ENCODE data around the gene LDAF1. TPM values are rescaled to one million over a fixed set of nuclear protein-coding genes. Genes with fewer than 3 reads are reported as not detected.
"Not testable (repeated sequence)": the region's sequence is repeated elsewhere in the genome, so short reads cannot be mapped to it uniquely, and the experiment has no call there.

The LDAF1 gene
- total RNA-seq, 1 donor: 15.7 TPM

- Histone ChIP-seq H3K9me3 (ENCODE audit: low read depth, low read length) (no peaks in the 10 kb centered on the region), H3K4me3 (ENCODE audit: low read length) (no peak overlapping the region), H3K4me1 (ENCODE audit: insufficient read depth, low read length) (no peaks in the 10 kb centered on the region), H3K27me3 (ENCODE audit: insufficient read depth, low read length) (no peaks in the 10 kb centered on the region)
Observed at GRCh38 chr16:21172650-21173049, 14.2 kb downstream of the LDAF1 start.

DNA sequence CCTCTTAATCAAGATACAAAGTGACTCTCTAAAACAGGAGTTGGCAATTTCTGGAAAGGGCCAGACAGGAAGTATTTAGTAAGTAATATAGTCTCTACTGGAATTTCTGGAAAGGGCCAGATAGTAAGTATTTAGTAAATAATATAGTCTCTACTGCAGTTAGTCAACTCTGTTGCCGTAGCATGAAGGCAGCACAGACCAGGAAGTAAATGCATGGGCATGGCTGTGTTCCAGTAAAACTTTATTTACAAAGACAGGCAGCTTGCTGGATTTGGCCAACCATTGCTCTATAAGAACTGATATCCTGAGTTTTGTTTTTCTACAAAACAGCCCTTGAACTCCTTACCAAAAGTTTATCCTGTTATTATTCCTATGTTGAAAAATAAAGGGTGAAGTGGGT is 16.9 kb downstream of the LDAF1 start:
- no peaks in the 10 kb centered on the region for H3K27me3 ChIP-seq (ENCODE audit: insufficient read depth, low read length)
- H3K4me1 ChIP-seq (ENCODE audit: insufficient read depth, low read length): no peaks in the 10 kb centered on the region

GRCh38 chr16:21179126-21179982 is 20.9 kb downstream of the LDAF1 start:
- Histone ChIP-seq H3K4me1 (ENCODE audit: insufficient read depth, low read length) (no peaks in the 10 kb centered on the region), H3K9me3 (ENCODE audit: low read depth, low read length) (no peaks in the 10 kb centered on the region), H3K27me3 (ENCODE audit: insufficient read depth, low read length) (no peaks in the 10 kb centered on the region)

More for the DNA sequence above, 16.9 kb downstream of the LDAF1 start:
- Histone ChIP-seq H3K4me3 (ENCODE audit: low read length) (no peak overlapping the region), H3K9me3 (ENCODE audit: low read depth, low read length) (no peaks in the 10 kb centered on the region)

GRCh38 chr16:21179983-21180365 is 21.5 kb downstream of the LDAF1 start:
- Histone ChIP-seq H3K9me3 (ENCODE audit: low read depth, low read length) (no peaks in the 10 kb centered on the region), H3K4me3 (ENCODE audit: low read length) (no peak overlapping the region), H3K27me3 (ENCODE audit: insufficient read depth, low read length) (no peaks in the 10 kb centered on the region), H3K4me1 (ENCODE audit: insufficient read depth, low read length) (no peaks in the 10 kb centered on the region)

More at GRCh38 chr16:21179126-21179982, 20.9 kb downstream of the LDAF1 start:
- no peak overlapping the region for H3K4me3 ChIP-seq (ENCODE audit: low read length)

GRCh38 chr16:21183995-21184394 is 25.5 kb downstream of the LDAF1 start:
- Histone ChIP-seq H3K27me3 (ENCODE audit: insufficient read depth, low read length) (no peaks in the 10 kb centered on the region), H3K9me3 (ENCODE audit: low read depth, low read length) (no peaks in the 10 kb centered on the region), H3K4me3 (ENCODE audit: low read length) (no peak overlapping the region), H3K4me1 (ENCODE audit: insufficient read depth, low read length) (peaks cover 6% of the 10 kb centered on the region)

GRCh38 chr16:21184834-21185233 is 26.4 kb downstream of the LDAF1 start:
- H3K27me3 ChIP-seq (ENCODE audit: insufficient read depth, low read length): no peaks in the 10 kb centered on the region
- H3K4me3 ChIP-seq (ENCODE audit: low read length): no peak overlapping the region
- H3K9me3 ChIP-seq (ENCODE audit: low read depth, low read length): no peaks in the 10 kb centered on the region
- H3K4me1 ChIP-seq (ENCODE audit: insufficient read depth, low read length): peaks cover 6% of the 10 kb centered on the region

DNA sequence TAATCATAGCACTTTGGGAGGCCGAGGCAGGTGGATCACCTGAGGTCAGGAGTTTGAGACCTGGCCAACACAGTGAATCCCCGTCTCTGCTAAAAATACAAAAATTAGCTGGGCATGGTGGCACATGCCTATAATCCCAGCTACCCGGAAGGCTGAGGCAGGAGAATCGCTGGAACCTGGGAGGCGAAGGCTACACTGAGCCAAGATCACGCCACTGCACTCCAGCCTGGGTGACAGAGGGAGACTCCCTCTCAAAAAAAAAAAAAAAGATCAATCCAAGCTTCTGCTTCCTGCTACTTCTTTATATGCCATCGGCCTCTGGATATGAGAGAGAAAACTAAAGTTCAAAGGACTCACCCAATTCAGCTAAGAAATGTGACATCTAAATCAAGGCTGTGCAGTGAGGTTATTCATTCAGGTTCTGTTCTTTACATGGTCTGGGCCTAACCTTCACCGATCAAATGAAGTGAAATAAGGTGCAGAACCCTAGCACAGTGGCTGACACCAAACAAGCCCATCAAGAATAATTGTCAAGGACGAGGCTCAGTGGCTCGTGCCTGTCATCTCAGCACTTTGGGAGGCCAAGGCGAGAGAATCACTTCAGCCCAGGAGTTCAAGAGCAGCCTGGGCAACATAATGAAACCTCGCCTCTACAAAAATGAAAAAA is 27.3 kb downstream of the LDAF1 start:
- Histone ChIP-seq H3K27me3 (ENCODE audit: insufficient read depth, low read length) (no peaks in the 10 kb centered on the region), H3K4me3 (ENCODE audit: low read length) (no peak overlapping the region), H3K9me3 (ENCODE audit: low read depth, low read length) (no peaks in the 10 kb centered on the region)

GRCh38 chr16:21186326-21186691 is 27.8 kb downstream of the LDAF1 start:
- H3K4me3 ChIP-seq (ENCODE audit: low read length): no peak overlapping the region
- peaks cover 6% of the 10 kb centered on the region for H3K4me1 ChIP-seq (ENCODE audit: insufficient read depth, low read length)
- no peaks in the 10 kb centered on the region for H3K9me3 ChIP-seq (ENCODE audit: low read depth, low read length)
- no peaks in the 10 kb centered on the region for H3K27me3 ChIP-seq (ENCODE audit: insufficient read depth, low read length)

More for the DNA sequence above, 27.3 kb downstream of the LDAF1 start:
- peaks cover 6% of the 10 kb centered on the region for H3K4me1 ChIP-seq (ENCODE audit: insufficient read depth, low read length)

- Histone ChIP-seq H3K9me3 (ENCODE audit: low read depth, low read length) (no peaks in the 10 kb centered on the region), H3K4me1 (ENCODE audit: insufficient read depth, low read length) (peaks cover 6% of the 10 kb centered on the region), H3K27me3 (ENCODE audit: insufficient read depth, low read length) (no peaks in the 10 kb centered on the region), H3K4me3 (ENCODE audit: low read length) (no peak overlapping the region)
Observed at GRCh38 chr16:21189311-21189710, 30.8 kb downstream of the LDAF1 start.

GRCh38 chr16:21190013-21190412 is 31.5 kb downstream of the LDAF1 start:
- Histone ChIP-seq H3K27me3 (ENCODE audit: insufficient read depth, low read length) (no peaks in the 10 kb centered on the region), H3K9me3 (ENCODE audit: low read depth, low read length) (no peaks in the 10 kb centered on the region), H3K4me1 (ENCODE audit: insufficient read depth, low read length) (peaks cover 6% of the 10 kb centered on the region), H3K4me3 (ENCODE audit: low read length) (no peak overlapping the region)

GRCh38 chr16:21190599-21190998 is 32.1 kb downstream of the LDAF1 start:
- H3K27me3 ChIP-seq (ENCODE audit: insufficient read depth, low read length): no peaks in the 10 kb centered on the region
- H3K9me3 ChIP-seq (ENCODE audit: low read depth, low read length): no peaks in the 10 kb centered on the region
- H3K4me3 ChIP-seq (ENCODE audit: low read length): no peak overlapping the region
- H3K4me1 ChIP-seq (ENCODE audit: insufficient read depth, low read length): peaks cover 6% of the 10 kb centered on the region

DNA sequence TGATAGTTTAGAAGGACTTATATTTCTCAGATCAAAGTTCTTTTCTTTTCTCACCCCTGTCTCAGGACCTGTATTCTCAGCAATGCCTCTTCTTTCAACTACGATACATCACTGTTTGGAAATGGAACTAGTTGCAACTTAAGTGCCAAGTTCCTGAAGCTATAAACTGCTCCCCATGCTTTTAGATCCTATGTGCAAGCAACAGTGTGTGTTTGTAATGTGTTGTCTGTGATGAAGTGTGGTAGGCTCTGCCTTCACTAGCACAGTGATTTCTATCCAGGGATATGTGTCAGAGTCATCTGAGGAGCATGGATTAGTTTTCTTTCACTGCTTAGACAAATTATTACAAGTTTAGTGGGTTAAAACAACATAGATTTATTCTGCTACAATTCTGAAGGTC is 34.5 kb downstream of the LDAF1 start:
- no peaks in the 10 kb centered on the region for H3K9me3 ChIP-seq (ENCODE audit: low read depth, low read length)
- H3K4me3 ChIP-seq (ENCODE audit: low read length): no peak overlapping the region
- H3K27me3 ChIP-seq (ENCODE audit: insufficient read depth, low read length): no peaks in the 10 kb centered on the region
- peaks cover 6% of the 10 kb centered on the region for H3K4me1 ChIP-seq (ENCODE audit: insufficient read depth, low read length)

GRCh38 chr16:21194771-21195301 is 36.4 kb downstream of the LDAF1 start:
- no peaks in the 10 kb centered on the region for H3K4me1 ChIP-seq (ENCODE audit: insufficient read depth, low read length)
- H3K27me3 ChIP-seq (ENCODE audit: insufficient read depth, low read length): no peaks in the 10 kb centered on the region
- no peak overlapping the region for H3K4me3 ChIP-seq (ENCODE audit: low read length)
- no peaks in the 10 kb centered on the region for H3K9me3 ChIP-seq (ENCODE audit: low read depth, low read length)

DNA sequence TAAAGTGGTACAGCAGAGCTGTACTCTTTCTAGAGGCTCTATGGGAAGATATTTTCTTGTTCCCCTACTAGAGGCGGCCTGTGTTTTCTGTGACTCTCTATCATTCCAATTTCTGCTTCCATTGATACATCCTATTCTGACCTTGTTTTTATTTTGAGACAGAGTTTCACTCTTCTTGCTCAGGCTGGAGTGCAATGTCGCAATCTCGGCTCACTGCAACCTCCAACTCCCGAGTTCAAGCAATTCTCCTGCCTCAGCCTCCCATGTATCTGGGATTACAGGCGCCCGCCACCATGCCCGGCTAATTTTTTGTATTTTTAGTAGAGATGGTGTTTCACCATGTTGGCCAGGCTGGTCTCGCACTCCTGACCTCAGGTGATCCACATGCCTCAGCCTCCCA is 36.9 kb downstream of the LDAF1 start:
- not testable (repeated sequence) for H3K4me1 ChIP-seq (ENCODE audit: insufficient read depth, low read length); H3K9me3 ChIP-seq (ENCODE audit: low read depth, low read length); H3K4me3 ChIP-seq (ENCODE audit: low read length); H3K27me3 ChIP-seq (ENCODE audit: insufficient read depth, low read length)

DNA sequence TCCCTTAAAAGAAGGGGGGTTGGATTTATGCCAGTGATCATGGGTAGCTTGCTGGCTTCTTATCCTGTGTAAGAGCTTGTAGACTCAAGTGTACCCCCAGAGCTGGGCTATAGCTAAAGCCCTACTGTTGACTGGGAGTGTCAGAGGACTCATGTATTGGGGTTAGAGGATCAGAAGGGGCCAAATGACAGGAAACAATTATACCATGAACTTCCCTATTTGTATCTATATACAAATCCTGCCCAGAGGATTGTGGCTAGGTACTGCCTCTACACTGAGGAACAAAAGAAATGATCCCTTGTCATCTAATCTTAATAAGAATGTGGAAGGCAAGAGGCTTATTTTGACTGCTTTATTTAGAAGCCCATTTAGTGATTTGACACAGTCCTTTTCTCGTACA is 38.6 kb downstream of the LDAF1 start:
- no peaks in the 10 kb centered on the region for H3K9me3 ChIP-seq (ENCODE audit: low read depth, low read length)
- H3K27me3 ChIP-seq (ENCODE audit: insufficient read depth, low read length): peaks cover 3% of the 10 kb centered on the region
- no peaks in the 10 kb centered on the region for H3K4me1 ChIP-seq (ENCODE audit: insufficient read depth, low read length)
- no peak overlapping the region for H3K4me3 ChIP-seq (ENCODE audit: low read length)

All from mononuclear cell (primary cell).